Activated CD4-positive, alpha-beta T cell treated with anti-CD3 and anti-CD28 coated beads, Interleukin-2, amount 10 ng/mL, durations not matched to agents 7 days and 5 days (primary cell): ENCODE results near the gene CD320. TPM values are rescaled to one million over a fixed set of nuclear protein-coding genes. Genes with fewer than 3 reads are reported as not detected.
"Not testable (repeated sequence)": the region's sequence is repeated elsewhere in the genome, so short reads cannot be mapped to it uniquely, and the experiment has no call there.

Source experiments
- CTCF ChIA-PET: fragments of 350-600 bp; sonication (Branson Sonifier 250); formaldehyde crosslinking; loops from one replicate; lab custom pipeline; 2021; ENCODE audit warnings: antibody characterized with exemption; lab: Charles Lee
- POLR2A ChIA-PET: fragments of 350-600 bp; sonication (Branson Sonifier 250); formaldehyde crosslinking; loops from one replicate; lab custom pipeline; 2021; ENCODE audit warnings: antibody characterized with exemption; lab: Charles Lee
- DNase-seq: peaks from one replicate; pipeline ENCODE4 v3.0.0-alpha.2; 2020
- H3K27ac Mint-ChIP-seq: one replicate; pipeline ENCODE4 v1.8.0; 2021; ENCODE audit warnings: mild to moderate bottlenecking, moderate library complexity, mixed read lengths
- H3K27me3 Mint-ChIP-seq: one replicate; pipeline ENCODE4 v1.8.0; 2021; ENCODE audit warnings: mixed read lengths
- H3K36me3 Mint-ChIP-seq: one replicate; pipeline ENCODE4 v1.8.0; 2021; ENCODE audit warnings: low read depth, mixed read lengths
- H3K4me1 Mint-ChIP-seq: one replicate; pipeline ENCODE4 v1.8.0; 2021; ENCODE audit warnings: mixed read lengths
- H3K4me3 Mint-ChIP-seq: one replicate; pipeline ENCODE4 v1.8.0; 2021; ENCODE audit warnings: mild to moderate bottlenecking, moderate library complexity, mixed read lengths
- H3K9me3 Mint-ChIP-seq: one replicate; pipeline ENCODE4 v1.8.0; 2021; ENCODE audit warnings: mixed read lengths
- total RNA-seq, 2 experiments: library from RNA; stranded (reverse); gene quantifications; one replicate each; pipeline ENCODE4 v1.2.3, GENCODE V29; 2021

CD320 gene
- 10 to 100 TPM; 32.1 to 36.3 TPM for total RNA-seq

GRCh38 chr19:8307965-8308866 lies at the start of gene CD320:
TSS of gene CD320 (minus strand) at chr19:8308358. CDS start at chr19:8308290, 68 bp downstream.
- CTCF ChIA-PET = no interaction called here
- Mint-ChIP-seq H3K27ac (peak within 1 kb of the TSS; percentile 83), H3K36me3 (peaks cover 22% of the 10 kb centered on the region), H3K4me3 (peak within 1 kb of the TSS; percentile 78), H3K27me3 (no peaks in the 10 kb centered on the region), H3K4me1 (peaks cover 35% of the 10 kb centered on the region), H3K9me3 (no peaks in the 10 kb centered on the region)
- DNase-seq = peak; percentile 87
- POLR2A ChIA-PET = no interaction called here

GRCh38 chr19:8357007-8357521 lies 48.9 kb upstream of the CD320 start:
- POLR2A ChIA-PET = no interaction called here
- H3K36me3 Mint-ChIP-seq = no peaks in the 10 kb centered on the region
- H3K27ac Mint-ChIP-seq = no peak overlapping the region
- peaks cover 3% of the 10 kb centered on the region for H3K4me1 Mint-ChIP-seq
- no peaks in the 10 kb centered on the region for H3K9me3 Mint-ChIP-seq
- peaks cover 6% of the 10 kb centered on the region for H3K27me3 Mint-ChIP-seq
- no peak for DNase-seq
- CTCF ChIA-PET = interaction anchor here (0.9 to 1.2 kb wide), 2 partner anchors 21 to 487 kb away, joined by 3 to 5 read pairs; no protein-coding TSS in a partner anchor
- H3K4me3 Mint-ChIP-seq = no peak overlapping the region

- no peak for DNase-seq
- no peak overlapping the region for H3K4me3 Mint-ChIP-seq
- no peaks in the 10 kb centered on the region for H3K9me3 Mint-ChIP-seq
- H3K27ac Mint-ChIP-seq = no peak overlapping the region
- peaks cover 12% of the 10 kb centered on the region for H3K27me3 Mint-ChIP-seq
- no peaks in the 10 kb centered on the region for H3K36me3 Mint-ChIP-seq
- POLR2A ChIA-PET = no interaction called here
- H3K4me1 Mint-ChIP-seq = peaks cover 4% of the 10 kb centered on the region
- CTCF ChIA-PET = interaction anchor here (0.6 to 3.8 kb wide), 7 partner anchors 13 to 222 kb away, joined by 3 to 38 read pairs (median 4); partner anchors contain the start of genes KANK3, MYO1F and RAB11B
These were observed 47.7 kb upstream of the CD320 start for GRCh38 chr19:8355631-8356402.

GRCh38 chr19:8352845-8353244 lies 44.7 kb upstream of the CD320 start:
- peaks cover 17% of the 10 kb centered on the region for H3K27me3 Mint-ChIP-seq
- H3K36me3 Mint-ChIP-seq, H3K27ac Mint-ChIP-seq, H3K4me1 Mint-ChIP-seq, DNase-seq, H3K9me3 Mint-ChIP-seq, H3K4me3 Mint-ChIP-seq, POLR2A ChIA-PET: not testable (repeated sequence)
- CTCF ChIA-PET = interaction anchor here (0.7 to 3.8 kb wide), 15 partner anchors 10 to 233 kb away, joined by 3 to 38 read pairs (median 6); partner anchors contain the start of gene KANK3

- no peak for DNase-seq
- H3K27ac Mint-ChIP-seq = no peak overlapping the region
- ChIA-PET POLR2A (no interaction called here), CTCF (interaction anchor here (0.7 to 3.8 kb wide), 7 partner anchors 9 to 234 kb away, joined by 3 to 38 read pairs (median 7); partner anchors contain the start of gene KANK3)
- H3K36me3 Mint-ChIP-seq = no peaks in the 10 kb centered on the region
- peaks cover 4% of the 10 kb centered on the region for H3K4me1 Mint-ChIP-seq
- H3K27me3 Mint-ChIP-seq = peaks cover 17% of the 10 kb centered on the region
- no peak overlapping the region for H3K4me3 Mint-ChIP-seq
- no peaks in the 10 kb centered on the region for H3K9me3 Mint-ChIP-seq
These were observed 44.1 kb upstream of the CD320 start for GRCh38 chr19:8352134-8352827.

GRCh38 chr19:8349629-8350372 lies 41.6 kb upstream of the CD320 start:
- CTCF ChIA-PET = interaction anchor here (1.3 kb wide), 1 partner anchor 14 kb away, joined by 4 read pairs; no protein-coding TSS in a partner anchor
- POLR2A ChIA-PET, DNase-seq, H3K4me1 Mint-ChIP-seq, H3K4me3 Mint-ChIP-seq, H3K9me3 Mint-ChIP-seq, H3K27ac Mint-ChIP-seq, H3K36me3 Mint-ChIP-seq: not testable (repeated sequence)
- H3K27me3 Mint-ChIP-seq = peaks cover 20% of the 10 kb centered on the region

GRCh38 chr19:8343483-8343844 lies 35.3 kb upstream of the CD320 start:
- Mint-ChIP-seq H3K4me1 (peaks cover 13% of the 10 kb centered on the region), H3K27me3 (peaks cover 27% of the 10 kb centered on the region), H3K27ac (no peak overlapping the region), H3K4me3 (peak overlapping the region; percentile 75), H3K36me3 (no peaks in the 10 kb centered on the region), H3K9me3 (no peaks in the 10 kb centered on the region)
- ChIA-PET POLR2A (interaction anchor here (0.7 kb wide), 1 partner anchor 1433 kb away, joined by 6 read pairs; no protein-coding TSS in a partner anchor), CTCF (interaction anchor here (4.7 kb wide), 1 partner anchor 11 kb away, joined by 38 read pairs; no protein-coding TSS in a partner anchor)
- DNase-seq = no peak

GRCh38 chr19:8342684-8343482 lies 34.7 kb upstream of the CD320 start, which contains the start of gene KANK3:
TSS of gene KANK3 (minus strand) at chr19:8343262. CDS start at chr19:8337828, 5,434 bp downstream.
- ChIA-PET POLR2A (no interaction called here), CTCF (interaction anchor here (4.7 kb wide), 1 partner anchor 11 kb away, joined by 38 read pairs; no protein-coding TSS in a partner anchor)
- Mint-ChIP-seq H3K9me3 (no peaks in the 10 kb centered on the region), H3K27me3 (peaks cover 31% of the 10 kb centered on the region), H3K4me3 (peak within 1 kb of the TSS; percentile 75), H3K36me3 (no peaks in the 10 kb centered on the region), H3K27ac (peak within 1 kb of the TSS; percentile 84), H3K4me1 (peaks cover 13% of the 10 kb centered on the region)
- DNase-seq = peak; percentile 93

- no peaks in the 10 kb centered on the region for H3K9me3 Mint-ChIP-seq
- no peaks in the 10 kb centered on the region for H3K36me3 Mint-ChIP-seq
- DNase-seq = no peak
- POLR2A ChIA-PET = no interaction called here
- H3K27me3 Mint-ChIP-seq = peaks cover 35% of the 10 kb centered on the region
- peak overlapping the region; percentile 30 for H3K4me3 Mint-ChIP-seq
- peaks cover 15% of the 10 kb centered on the region for H3K4me1 Mint-ChIP-seq
- CTCF ChIA-PET = interaction anchor here (1.1 to 4.7 kb wide), 2 partner anchors 12 to 18 kb away, joined by 3 to 38 read pairs; no protein-coding TSS in a partner anchor
- peak overlapping the region; percentile 25 for H3K27ac Mint-ChIP-seq
These were observed 34.1 kb upstream of the CD320 start for GRCh38 chr19:8342316-8342683.

GRCh38 chr19:8341504-8341903 lies 33.3 kb upstream of the CD320 start:
- H3K27me3 Mint-ChIP-seq = peaks cover 39% of the 10 kb centered on the region
- ChIA-PET POLR2A (interaction anchor here (0.6 kb wide), 1 partner anchor 15 kb away, joined by 3 read pairs; no protein-coding TSS in a partner anchor), CTCF (interaction anchor here (0.6 to 4.7 kb wide), 5 partner anchors 13 to 412 kb away, joined by 3 to 38 read pairs (median 3); no protein-coding TSS in a partner anchor)
- H3K9me3 Mint-ChIP-seq, DNase-seq, H3K27ac Mint-ChIP-seq, H3K36me3 Mint-ChIP-seq: not testable (repeated sequence)
- H3K4me1 Mint-ChIP-seq = peaks cover 15% of the 10 kb centered on the region
- peak overlapping the region; percentile 30 for H3K4me3 Mint-ChIP-seq
